GM12878 (cell line): ENCODE data around the gene IL34. TPM values are rescaled to one million over a fixed set of nuclear protein-coding genes. Genes with fewer than 3 reads are reported as not detected.
A peak's percentile ranks its signal among the peaks of the same experiment; 100 is the strongest.

Experiments used
- ATAC-seq: fragments of 200-7000 bp; cut with Tn5 transposase; 3 replicates; pipeline ENCODE4 v1.9.1; 2020; ENCODE audit warnings: mild to moderate bottlenecking, moderate library complexity
- BruUV-seq: library from RNA; stranded (reverse); fragments of 400-500 nt; replicated peaks from 2 replicates; lab custom pipeline; 2021; lab: Mats Ljungman, UMichigan
- CTCF ChIA-PET: fragments of 300-600 bp; sonication (Branson Sonifier 250); formaldehyde crosslinking; extraction: SDS; loops from one replicate; lab custom pipeline; 2021; ENCODE audit warnings: inconsistent platforms; lab: Yijun Ruan, JAX
- POLR2A ChIA-PET: fragments of 350-600 bp; formaldehyde crosslinking; extraction: SDS; loops from one replicate; lab custom pipeline; 2021; ENCODE audit warnings: inconsistent platforms; lab: Charles Lee
- RAD21 ChIA-PET: fragments of 300-600 bp; sonication (Branson Sonifier 250); formaldehyde crosslinking; loops from one replicate; lab custom pipeline; 2023; ENCODE audit warnings: antibody characterized with exemption; ENCODE audit not compliant: unreplicated experiment; lab: Charles Lee
- SMC1A ChIA-PET: fragments of 300-600 bp; sonication (Branson Sonifier 250); formaldehyde crosslinking; loops from one replicate; lab custom pipeline; 2023; ENCODE audit not compliant: unreplicated experiment, uncharacterized antibody; lab: Charles Lee
- DNase-seq: peaks from one replicate; pipeline ENCODE4 v3.0.0-alpha.2; 2011; ENCODE audit warnings: low read depth, low spot score
- FAIRE-seq: peaks from 3 replicates; lab custom pipeline; 2011; peaks lifted over from hg19 to GRCh38; lab: Jason Lieb, UNC
- H2AFZ ChIP-seq: 2 replicates; pipeline ENCODE4 v1.6.0; 2011; ENCODE audit warnings: low read depth, low read length, control low read depth; ENCODE audit not compliant: control insufficient read depth
- H3K27ac ChIP-seq: 2 replicates; pipeline ENCODE4 v1.5.1; 2011; ENCODE audit warnings: control low read depth; ENCODE audit not compliant: control insufficient read depth, insufficient read depth
- H3K27me3 ChIP-seq, 2 experiments: replicated peaks in 1 of 2; 2 replicates each; pipeline versions ENCODE4 v1.6.0 to v1.6.1; 2011; ENCODE audit warnings: low read length in 1 of 2; ENCODE audit not compliant: control insufficient read depth in 2 of 2, insufficient read depth in 2 of 2
- H3K36me3 ChIP-seq, 2 experiments: 2 replicates each; pipeline ENCODE4 v1.5.1; 2011; ENCODE audit warnings: low read length in 1 of 2; ENCODE audit not compliant: control insufficient read depth in 2 of 2, insufficient read depth in 2 of 2
- H3K4me1 ChIP-seq: 2 replicates; pipeline ENCODE4 v1.6.1; 2011; ENCODE audit warnings: mild to moderate bottlenecking, low read length, moderate library complexity, mixed read lengths; ENCODE audit not compliant: control insufficient read depth, insufficient read depth
- H3K4me2 ChIP-seq: 2 replicates; pipeline ENCODE4 v1.6.0; 2011; ENCODE audit warnings: control low read depth; ENCODE audit not compliant: control insufficient read depth, insufficient read depth
- H3K4me3 ChIP-seq: fragments of 200-600 bp; sonication (generic); 2 replicates; pipeline ENCODE4 v1.5.1; 2016
- H3K79me2 ChIP-seq: 2 replicates; pipeline ENCODE4 v1.6.0; 2011; ENCODE audit warnings: low read length; ENCODE audit not compliant: control insufficient read depth, insufficient read depth
- H3K9ac ChIP-seq: 2 replicates; pipeline ENCODE4 v1.8.0; 2011; ENCODE audit warnings: low read length, control low read depth, mixed read lengths; ENCODE audit not compliant: control insufficient read depth, insufficient read depth
- H3K9me3 ChIP-seq: replicated peaks from 3 replicates; pipeline ENCODE4 v1.5.1; 2011; ENCODE audit warnings: mild to moderate bottlenecking, low read length; ENCODE audit not compliant: control insufficient read depth, insufficient read depth
- H4K20me1 ChIP-seq: 2 replicates; pipeline ENCODE4 v1.6.0; 2011; ENCODE audit not compliant: control insufficient read depth, insufficient read depth
- NR2C1 ChIP-seq: fragments of 450-650 bp; IDR thresholded peaks from 2 replicates; pipeline ENCODE4 v1.6.1; 2017; ENCODE audit warnings: antibody characterized with exemption, mild to moderate bottlenecking, moderate library complexity
- NR2C2 ChIP-seq: IDR thresholded peaks from 2 replicates; pipeline ENCODE4 v1.6.1; 2011; ENCODE audit warnings: borderline replicate concordance, low read depth; ENCODE audit not compliant: control insufficient read depth, insufficient read length
- NR2F1 ChIP-seq: fragments of 450-650 bp; conservative IDR thresholded peaks from 2 replicates; pipeline ENCODE4 v1.6.1; 2017; ENCODE audit warnings: mild to moderate bottlenecking
- WGBS: methylation state at CpG from one replicate; pipeline ENCODE4 v1.1.6; 2016; ENCODE audit warnings: low lambda C conversion rate; ENCODE audit not compliant: insufficient replicate concordance, insufficient coverage; ENCODE audit errors: missing lambda C conversion rate; 5-methylcytosine and 5-hydroxymethylcytosine counted together
- in situ Hi-C: fragments of 300-500 bp; cut with MboI; formaldehyde crosslinking; loops from 9 replicates; pipeline ENCODE4 v1.14.3; 2018; ENCODE audit warnings: mixed read lengths
- intact Hi-C: fragments of 100-400 bp; cut with micrococcal nuclease; formaldehyde crosslinking; loops from one replicate; pipeline ENCODE4 v1.14.2; 2022; ENCODE audit not compliant: unreplicated experiment
- polyA plus RNA-seq, 11 experiments: library from polyadenylated mRNA; depleted of rRNA in 4 of 11; unstranded in 6 of 11; stranded (reverse) in 5 of 11; fragments of >200 nt; fragmentation: Nextera tagmentation in 4 of 11; fragmentation: Illumina TruSeq in 1 of 11; extraction: Ambion mirVana in 4 of 11; extraction: Trizol in 1 of 11; gene quantifications; 1 replicate in 1 of 11; 2 replicates in 10 of 11; pipeline versions ENCODE4 v1.2.1 to v1.2.3, GENCODE V29; 2011 to 2016; ENCODE audit warnings: inconsistent platforms in 2 of 11, missing spikeins in 2 of 11, low read depth in 1 of 11
- total RNA-seq, 4 experiments: library from RNA; depleted of rRNA in 3 of 4; stranded (reverse); fragments of >200 nt in 3 of 4; fragmentation: Illumina TruSeq in 1 of 4; extraction: Trizol in 1 of 4; gene quantifications; 2 replicates each; pipeline versions ENCODE4 v1.2.1 to v1.2.3, GENCODE V29; 2013 to 2021
- TF ChIP-seq, protein P1 (sequence below): fragments of 450-650 bp; IDR thresholded peaks from 2 replicates; pipeline ENCODE4 v1.6.1; 2017; ENCODE audit warnings: mild to moderate bottlenecking, moderate library complexity

IL34 gene
- total and polyA plus RNA-seq, 10 of the 15 experiments (the other 5 are each of a cell fraction or from before 2014, with no cell fraction given), result 0.27 to 0.40 TPM; not detected in 8

GRCh38 chr16:70635336-70636016 is 10.9 kb upstream of the IL34 start:
- Histone ChIP-seq H3K27me3 (no peaks in the 10 kb centered on the region), H2AFZ (no peak overlapping the region), H3K36me3 (no peaks in the 10 kb centered on the region), H3K4me3 (no peak overlapping the region), H3K4me1 (no peaks in the 10 kb centered on the region), H4K20me1 (no peaks in the 10 kb centered on the region), H3K9me3 (no peaks in the 10 kb centered on the region), H3K27ac (no peak overlapping the region), H3K9ac (no peak overlapping the region), H3K79me2 (no peaks in the 10 kb centered on the region), H3K4me2 (no peak overlapping the region)
- ChIA-PET SMC1A (interaction anchor here (1.6 kb wide), 1 partner anchor 18 kb away, joined by 7 read pairs; no protein-coding TSS in a partner anchor), CTCF (interaction anchor here (1.0 to 1.4 kb wide), 2 partner anchors 74 to 136 kb away, joined by 3 read pairs; no protein-coding TSS in a partner anchor), RAD21 (no interaction called here), POLR2A (interaction anchor here (0.6 kb wide), 1 partner anchor 914 kb away, joined by 4 read pairs; no protein-coding TSS in a partner anchor)
- intact Hi-C loops (no loop called here), in situ Hi-C loops (no loop called here)
- no TSS peak for BruUV-seq
- ATAC-seq (no peak), DNase-seq (no peak), FAIRE-seq (no peak)
- WGBS, result 17% methylated on average over 5 of the region's 5 CpGs
- TF ChIP-seq NR2C1 (peak; percentile 85), NR2F1 (peak; percentile 66), NR2C2 (peak; percentile 66)
- TF ChIP-seq, protein P1, sequence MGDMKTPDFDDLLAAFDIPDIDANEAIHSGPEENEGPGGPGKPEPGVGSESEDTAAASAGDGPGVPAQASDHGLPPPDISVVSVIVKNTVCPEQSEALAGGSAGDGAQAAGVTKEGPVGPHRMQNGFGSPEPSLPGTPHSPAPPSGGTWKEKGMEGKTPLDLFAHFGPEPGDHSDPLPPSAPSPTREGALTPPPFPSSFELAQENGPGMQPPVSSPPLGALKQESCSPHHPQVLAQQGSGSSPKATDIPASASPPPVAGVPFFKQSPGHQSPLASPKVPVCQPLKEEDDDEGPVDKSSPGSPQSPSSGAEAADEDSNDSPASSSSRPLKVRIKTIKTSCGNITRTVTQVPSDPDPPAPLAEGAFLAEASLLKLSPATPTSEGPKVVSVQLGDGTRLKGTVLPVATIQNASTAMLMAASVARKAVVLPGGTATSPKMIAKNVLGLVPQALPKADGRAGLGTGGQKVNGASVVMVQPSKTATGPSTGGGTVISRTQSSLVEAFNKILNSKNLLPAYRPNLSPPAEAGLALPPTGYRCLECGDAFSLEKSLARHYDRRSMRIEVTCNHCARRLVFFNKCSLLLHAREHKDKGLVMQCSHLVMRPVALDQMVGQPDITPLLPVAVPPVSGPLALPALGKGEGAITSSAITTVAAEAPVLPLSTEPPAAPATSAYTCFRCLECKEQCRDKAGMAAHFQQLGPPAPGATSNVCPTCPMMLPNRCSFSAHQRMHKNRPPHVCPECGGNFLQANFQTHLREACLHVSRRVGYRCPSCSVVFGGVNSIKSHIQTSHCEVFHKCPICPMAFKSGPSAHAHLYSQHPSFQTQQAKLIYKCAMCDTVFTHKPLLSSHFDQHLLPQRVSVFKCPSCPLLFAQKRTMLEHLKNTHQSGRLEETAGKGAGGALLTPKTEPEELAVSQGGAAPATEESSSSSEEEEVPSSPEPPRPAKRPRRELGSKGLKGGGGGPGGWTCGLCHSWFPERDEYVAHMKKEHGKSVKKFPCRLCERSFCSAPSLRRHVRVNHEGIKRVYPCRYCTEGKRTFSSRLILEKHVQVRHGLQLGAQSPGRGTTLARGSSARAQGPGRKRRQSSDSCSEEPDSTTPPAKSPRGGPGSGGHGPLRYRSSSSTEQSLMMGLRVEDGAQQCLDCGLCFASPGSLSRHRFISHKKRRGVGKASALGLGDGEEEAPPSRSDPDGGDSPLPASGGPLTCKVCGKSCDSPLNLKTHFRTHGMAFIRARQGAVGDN, result no peak
